Measurements from ENCODE around the gene ASB10. TPM values are rescaled to one million over a fixed set of nuclear protein-coding genes. Genes with fewer than 3 reads are reported as not detected.

ASB10 gene
- total and polyA plus RNA-seq, 2 of the 8 experiments (the other 6 are each of a cell fraction or from before 2014, with no cell fraction given) = not detected

- no peak overlapping the region for H2BK120ac ChIP-seq (replicated peaks; ENCODE audit: low read depth, low read length)
- H3K4me2 ChIP-seq (ENCODE audit: insufficient read depth in 1 of 2, low read depth in 2 of 2, low read length in 2 of 2) = no peak overlapping the region
- ChIA-PET CTCF (ENCODE audit: partially characterized antibody) (interaction anchor here (0.6 to 11.7 kb wide), 13 partner anchors 11 to 331 kb away, joined by 3 to 197 read pairs (median 3); no protein-coding TSS in a partner anchor), POLR2A (ENCODE audit: partially characterized antibody) (interaction anchor here (0.7 to 1.2 kb wide), 3 partner anchors 10 to 111 kb away, joined by 3 read pairs; no protein-coding TSS in a partner anchor)
- H4K5ac ChIP-seq (ENCODE audit: insufficient read length, low read depth, low read length) = no peak overlapping the region
- H3K9me3 ChIP-seq (ENCODE audit: insufficient read depth in 2 of 2, low read depth in 1 of 2, low read length in 1 of 2) = no peaks in the 10 kb centered on the region
- no peaks in the 10 kb centered on the region for H3K79me2 ChIP-seq (ENCODE audit: control insufficient read depth in 1 of 2, insufficient read depth in 2 of 2, low read length in 2 of 2)
- no peak overlapping the region for H3K56ac ChIP-seq (replicated peaks; ENCODE audit: insufficient read length, low read depth, low read length)
- H2BK12ac ChIP-seq (ENCODE audit: low read depth, low read length) = no peak overlapping the region
- H3K79me1 ChIP-seq (ENCODE audit: low read depth, low read length) = no peaks in the 10 kb centered on the region
- DNase-seq (ENCODE audit: low read depth in 1 of 2, low spot score in 2 of 2) (no peak), FAIRE-seq (no peak)
- H3K4me1 ChIP-seq (replicated peaks in 1 of 4; ENCODE audit: control insufficient read depth in 3 of 4, insufficient read depth in 4 of 4, low read length in 3 of 4) = peaks cover 0 to 14% (median 7%) of the 10 kb centered on the region in 4 experiments; a peak in 6 of 7 replicates
- H2AK5ac ChIP-seq (ENCODE audit: low read depth, low read length) = no peak overlapping the region
- no peak overlapping the region for H3K4ac ChIP-seq (replicated peaks; ENCODE audit: insufficient read length, low read depth, low read length)
- H2BK20ac ChIP-seq (ENCODE audit: low read length) = no peak overlapping the region
- H4K91ac ChIP-seq (replicated peaks; ENCODE audit: insufficient read length, low read length) = no peak overlapping the region
- no peak overlapping the region for H2BK5ac ChIP-seq (ENCODE audit: low read depth, low read length)
- peaks cover 5% of the 10 kb centered on the region; the same call in 1 of the 2 replicates for H3K23me2 ChIP-seq (ENCODE audit: low read depth, low read length)
- H3K18ac ChIP-seq (ENCODE audit: extremely low read depth, low read length) = no peak overlapping the region
- H4K20me1 ChIP-seq (replicated peaks in 1 of 2; ENCODE audit: control insufficient read depth in 1 of 2, insufficient read depth in 2 of 2, low read length in 2 of 2) = peaks cover 8 to 24% of the 10 kb centered on the region in 2 experiments
- no peak overlapping the region for H3K4me3 ChIP-seq (ENCODE audit: extremely low read depth in 1 of 4, insufficient read depth in 2 of 4, low read depth in 3 of 4, low read length in 4 of 4)
- no peak overlapping the region for H2BK15ac ChIP-seq (ENCODE audit: low read length)
- H3K36me3 ChIP-seq (ENCODE audit: control insufficient read depth in 2 of 4, insufficient read depth in 4 of 4, low read length in 3 of 4) = peaks cover 0 to 5% (median 2%) of the 10 kb centered on the region in 4 experiments; a peak in 4 of 8 replicates
- WGBS, 2 experiments (ENCODE audit: extremely low coverage in 1 of 2, insufficient coverage in 1 of 2, insufficient read length in 1 of 2, insufficient replicate concordance in 2 of 2, low coverage in 1 of 2, low lambda C conversion rate in 2 of 2, missing lambda C conversion rate in 1 of 2) = 94% methylated on average over 20 of the region's 28 CpGs; no CpG with 5 or more reads in 1 of the 2 experiments
- H4K8ac ChIP-seq (ENCODE audit: extremely low read depth, insufficient read depth, low read length) = no peak overlapping the region; the same call in 1 of the 2 replicates
- no peak overlapping the region for H3K9ac ChIP-seq (replicated peaks in 1 of 4; ENCODE audit: extremely low read depth in 1 of 4, low read depth in 3 of 4, low read length in 3 of 4)
- no peak overlapping the region for H3K14ac ChIP-seq (ENCODE audit: insufficient read length)
- no peak overlapping the region for H2AFZ ChIP-seq (ENCODE audit: low read length)
- no peak overlapping the region for H3K27ac ChIP-seq (ENCODE audit: low read depth, low read length)
- no peak overlapping the region for H3K23ac ChIP-seq (ENCODE audit: insufficient read length)
- H3K27me3 ChIP-seq (replicated peaks in 1 of 4; ENCODE audit: control insufficient read depth in 3 of 4, extremely low read depth in 1 of 4, insufficient read depth in 3 of 4, low read length in 3 of 4) = peaks cover 0 to 13% (median 4%) of the 10 kb centered on the region in 4 experiments; a peak in 5 of 7 replicates
- no peak for TF ChIP-seq KDM5A (IDR thresholded peaks at IDR 0.05; ENCODE audit: low read length)
- TF ChIP-seq CBX5 (IDR thresholded peaks at IDR 0.05; ENCODE audit: low read depth, low read length) = no peak
- TF ChIP-seq NANOG (IDR thresholded peaks at IDR 0.05; ENCODE audit: insufficient read depth, low read depth, low read length, poor library complexity, severe bottlenecking) = no peak
- TF ChIP-seq SIRT6 (IDR thresholded peaks at IDR 0.05; ENCODE audit: low read length) = no peak
- no peak for TF ChIP-seq ATF3 (IDR thresholded peaks at IDR 0.05; ENCODE audit: insufficient read depth, low read depth, low read length)
- no peak for TF ChIP-seq KDM1A (IDR thresholded peaks at IDR 0.05; ENCODE audit: borderline replicate concordance, low read length)
- TF ChIP-seq TAF7 (optimal IDR thresholded peaks at IDR 0.05; ENCODE audit: borderline replicate concordance, low read depth, low read length) = no peak
- no peak for TF ChIP-seq CEBPB (IDR thresholded peaks at IDR 0.05; ENCODE audit: low read depth, low read length)
- no peak for TF ChIP-seq POLR2A (IDR thresholded peaks at IDR 0.05; ENCODE audit: control extremely low read depth in 1 of 2, low read depth in 2 of 2, low read length in 2 of 2)
- no peak for TF ChIP-seq EZH2 (IDR thresholded peaks at IDR 0.05; ENCODE audit: low read depth, low read length, severe bottlenecking)
- TF ChIP-seq CTBP2 (IDR thresholded peaks at IDR 0.05; ENCODE audit: borderline replicate concordance, insufficient read depth, insufficient read length, low read length) = no peak
Measured at GRCh38 chr7:151129117-151129959, 57.7 kb downstream of the ASB10 start.
